ENCODE measurements around the gene ALDH1L1. TPM values are rescaled to one million over a fixed set of nuclear protein-coding genes. Genes with fewer than 3 reads are reported as not detected.

The ALDH1L1 gene
- total RNA-seq, 1 experiment from 2014 or later: 1.2 TPM

DNA sequence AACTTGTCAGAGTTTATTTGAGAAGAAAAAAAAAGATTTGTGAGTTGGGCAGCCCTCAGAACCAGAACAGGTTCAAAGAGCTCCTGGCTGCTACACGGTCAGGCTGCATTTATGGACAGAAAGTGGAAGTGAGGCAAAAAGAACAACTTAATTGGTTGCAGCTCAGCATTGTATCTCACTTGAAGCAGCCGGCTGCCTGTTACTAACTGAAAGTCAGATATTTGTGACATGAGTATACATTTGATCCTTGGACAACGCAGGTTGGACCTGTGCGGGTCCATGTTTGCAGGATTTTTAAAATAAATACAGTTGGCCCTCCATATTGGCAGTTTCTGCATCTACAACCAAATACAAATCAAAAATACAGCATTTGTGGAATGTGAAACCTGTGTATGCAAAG lies 7.5 kb upstream of the ALDH1L1 start (continued):
- TF ChIP-seq, protein P1, sequence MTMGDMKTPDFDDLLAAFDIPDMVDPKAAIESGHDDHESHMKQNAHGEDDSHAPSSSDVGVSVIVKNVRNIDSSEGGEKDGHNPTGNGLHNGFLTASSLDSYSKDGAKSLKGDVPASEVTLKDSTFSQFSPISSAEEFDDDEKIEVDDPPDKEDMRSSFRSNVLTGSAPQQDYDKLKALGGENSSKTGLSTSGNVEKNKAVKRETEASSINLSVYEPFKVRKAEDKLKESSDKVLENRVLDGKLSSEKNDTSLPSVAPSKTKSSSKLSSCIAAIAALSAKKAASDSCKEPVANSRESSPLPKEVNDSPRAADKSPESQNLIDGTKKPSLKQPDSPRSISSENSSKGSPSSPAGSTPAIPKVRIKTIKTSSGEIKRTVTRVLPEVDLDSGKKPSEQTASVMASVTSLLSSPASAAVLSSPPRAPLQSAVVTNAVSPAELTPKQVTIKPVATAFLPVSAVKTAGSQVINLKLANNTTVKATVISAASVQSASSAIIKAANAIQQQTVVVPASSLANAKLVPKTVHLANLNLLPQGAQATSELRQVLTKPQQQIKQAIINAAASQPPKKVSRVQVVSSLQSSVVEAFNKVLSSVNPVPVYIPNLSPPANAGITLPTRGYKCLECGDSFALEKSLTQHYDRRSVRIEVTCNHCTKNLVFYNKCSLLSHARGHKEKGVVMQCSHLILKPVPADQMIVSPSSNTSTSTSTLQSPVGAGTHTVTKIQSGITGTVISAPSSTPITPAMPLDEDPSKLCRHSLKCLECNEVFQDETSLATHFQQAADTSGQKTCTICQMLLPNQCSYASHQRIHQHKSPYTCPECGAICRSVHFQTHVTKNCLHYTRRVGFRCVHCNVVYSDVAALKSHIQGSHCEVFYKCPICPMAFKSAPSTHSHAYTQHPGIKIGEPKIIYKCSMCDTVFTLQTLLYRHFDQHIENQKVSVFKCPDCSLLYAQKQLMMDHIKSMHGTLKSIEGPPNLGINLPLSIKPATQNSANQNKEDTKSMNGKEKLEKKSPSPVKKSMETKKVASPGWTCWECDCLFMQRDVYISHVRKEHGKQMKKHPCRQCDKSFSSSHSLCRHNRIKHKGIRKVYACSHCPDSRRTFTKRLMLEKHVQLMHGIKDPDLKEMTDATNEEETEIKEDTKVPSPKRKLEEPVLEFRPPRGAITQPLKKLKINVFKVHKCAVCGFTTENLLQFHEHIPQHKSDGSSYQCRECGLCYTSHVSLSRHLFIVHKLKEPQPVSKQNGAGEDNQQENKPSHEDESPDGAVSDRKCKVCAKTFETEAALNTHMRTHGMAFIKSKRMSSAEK (CRISPR knock-in tag; IDR thresholded peaks at IDR 0.05; ENCODE audit: borderline replicate concordance): no peak
- TF ChIP-seq JUN (CRISPR knock-in tag; IDR thresholded peaks at IDR 0.05) (no peak), TP53 (CRISPR knock-in tag; IDR thresholded peaks at IDR 0.05) (no peak), NR2C2 (CRISPR knock-in tag; IDR thresholded peaks at IDR 0.05) (no peak)

DNA sequence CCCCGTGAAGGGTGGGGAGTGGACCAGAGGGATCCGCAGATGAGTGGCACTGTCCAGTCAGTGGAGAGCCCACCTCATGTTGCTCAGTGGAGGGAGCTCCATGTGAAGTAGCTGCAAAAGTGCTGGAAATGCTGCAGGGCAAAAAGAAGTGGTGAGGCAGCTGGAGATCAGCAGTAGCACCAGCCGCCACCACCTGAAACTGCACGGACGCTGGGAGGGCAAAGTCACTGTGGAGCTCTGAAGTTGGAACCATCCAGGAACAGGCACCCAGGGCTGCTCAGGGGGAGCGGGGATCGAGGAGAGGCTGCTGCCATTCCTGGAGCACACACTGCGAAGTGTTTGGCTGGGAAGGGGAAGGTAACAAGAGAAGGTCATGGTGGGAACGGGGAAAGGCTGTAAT lies 6.4 kb upstream of the ALDH1L1 start:
- ChIA-PET POLR2A (no interaction called here), CTCF (interaction anchor here (1.3 kb wide), 1 partner anchor 54 kb away, joined by 3 read pairs; no protein-coding TSS in a partner anchor)
- ATAC-seq: no peak
- TF ChIP-seq TEAD4 (CRISPR knock-in tag; IDR thresholded peaks at IDR 0.05): no peak
- TF ChIP-seq ZNF416 (CRISPR knock-in tag; IDR thresholded peaks at IDR 0.05): no peak
- no peak for TF ChIP-seq EMX1 (CRISPR knock-in tag; IDR thresholded peaks at IDR 0.05)
- TF ChIP-seq, protein P2, sequence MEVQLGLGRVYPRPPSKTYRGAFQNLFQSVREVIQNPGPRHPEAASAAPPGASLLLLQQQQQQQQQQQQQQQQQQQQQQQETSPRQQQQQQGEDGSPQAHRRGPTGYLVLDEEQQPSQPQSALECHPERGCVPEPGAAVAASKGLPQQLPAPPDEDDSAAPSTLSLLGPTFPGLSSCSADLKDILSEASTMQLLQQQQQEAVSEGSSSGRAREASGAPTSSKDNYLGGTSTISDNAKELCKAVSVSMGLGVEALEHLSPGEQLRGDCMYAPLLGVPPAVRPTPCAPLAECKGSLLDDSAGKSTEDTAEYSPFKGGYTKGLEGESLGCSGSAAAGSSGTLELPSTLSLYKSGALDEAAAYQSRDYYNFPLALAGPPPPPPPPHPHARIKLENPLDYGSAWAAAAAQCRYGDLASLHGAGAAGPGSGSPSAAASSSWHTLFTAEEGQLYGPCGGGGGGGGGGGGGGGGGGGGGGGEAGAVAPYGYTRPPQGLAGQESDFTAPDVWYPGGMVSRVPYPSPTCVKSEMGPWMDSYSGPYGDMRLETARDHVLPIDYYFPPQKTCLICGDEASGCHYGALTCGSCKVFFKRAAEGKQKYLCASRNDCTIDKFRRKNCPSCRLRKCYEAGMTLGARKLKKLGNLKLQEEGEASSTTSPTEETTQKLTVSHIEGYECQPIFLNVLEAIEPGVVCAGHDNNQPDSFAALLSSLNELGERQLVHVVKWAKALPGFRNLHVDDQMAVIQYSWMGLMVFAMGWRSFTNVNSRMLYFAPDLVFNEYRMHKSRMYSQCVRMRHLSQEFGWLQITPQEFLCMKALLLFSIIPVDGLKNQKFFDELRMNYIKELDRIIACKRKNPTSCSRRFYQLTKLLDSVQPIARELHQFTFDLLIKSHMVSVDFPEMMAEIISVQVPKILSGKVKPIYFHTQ (CRISPR knock-in tag; IDR thresholded peaks at IDR 0.05): no peak
- no peak for TF ChIP-seq SOX15 (CRISPR knock-in tag; IDR thresholded peaks at IDR 0.05)
- TF ChIP-seq, protein P3, sequence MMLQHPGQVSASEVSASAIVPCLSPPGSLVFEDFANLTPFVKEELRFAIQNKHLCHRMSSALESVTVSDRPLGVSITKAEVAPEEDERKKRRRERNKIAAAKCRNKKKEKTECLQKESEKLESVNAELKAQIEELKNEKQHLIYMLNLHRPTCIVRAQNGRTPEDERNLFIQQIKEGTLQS (CRISPR knock-in tag; conservative IDR thresholded peaks at IDR 0.05): no peak
- no peak for TF ChIP-seq GRHL2 (CRISPR knock-in tag; IDR thresholded peaks at IDR 0.05; ENCODE audit: insufficient replicate concordance, severe bottlenecking)
- Mint-ChIP-seq H3K9me3 (peaks cover 32% of the 10 kb centered on the region), H3K4me3 (no peak overlapping the region), H3K36me3 (peaks cover 6% of the 10 kb centered on the region; the same call in 1 of the 2 replicates), H3K27ac (no peak overlapping the region), H3K27me3 (ENCODE audit: low read depth) (peaks cover 28% of the 10 kb centered on the region), H3K4me1 (no peaks in the 10 kb centered on the region)
- DNase-seq (ENCODE audit: low spot score): no peak

DNA sequence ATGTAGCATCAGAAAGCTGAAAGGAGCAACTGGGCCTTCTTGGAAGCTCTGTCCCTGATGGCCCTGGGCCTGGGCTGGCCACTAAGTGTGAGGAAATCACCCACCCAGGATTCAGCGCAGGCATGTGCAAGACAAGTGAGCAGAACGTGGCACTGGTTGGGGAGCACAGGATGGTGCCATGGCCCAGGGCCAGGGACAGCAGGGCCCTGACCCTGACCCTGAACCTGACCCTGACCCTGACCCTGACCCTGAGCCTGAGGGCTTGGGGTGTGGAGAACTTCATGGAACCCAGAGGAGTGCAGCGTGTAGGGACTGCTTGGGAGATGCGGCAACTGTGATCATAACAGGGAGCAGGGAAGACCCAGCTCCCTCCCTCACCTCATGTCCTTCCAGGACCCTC lies 5.9 kb upstream of the ALDH1L1 start:
- Mint-ChIP-seq H3K36me3 (peaks cover 3% of the 10 kb centered on the region; the same call in 1 of the 2 replicates), H3K4me3 (no peak overlapping the region), H3K27ac (no peak overlapping the region), H3K27me3 (ENCODE audit: low read depth) (peaks cover 33% of the 10 kb centered on the region), H3K4me1 (peaks cover 4% of the 10 kb centered on the region), H3K9me3 (peaks cover 27% of the 10 kb centered on the region)
- ChIA-PET CTCF (no interaction called here), POLR2A (no interaction called here)
- no peak for DNase-seq (ENCODE audit: low spot score)
- no peak for ATAC-seq
- TF ChIP-seq MXD4 (CRISPR knock-in tag; IDR thresholded peaks at IDR 0.05; ENCODE audit: borderline replicate concordance) (no peak), MYBL2 (CRISPR knock-in tag; IDR thresholded peaks at IDR 0.05) (no peak), ZNF138 (CRISPR knock-in tag; conservative IDR thresholded peaks at IDR 0.05) (no peak), SMAD3 (CRISPR knock-in tag; IDR thresholded peaks at IDR 0.05; ENCODE audit: borderline replicate concordance) (no peak), ELF4 (CRISPR knock-in tag; IDR thresholded peaks at IDR 0.05; ENCODE audit: low read depth) (no peak), TEAD4 (CRISPR knock-in tag; IDR thresholded peaks at IDR 0.05) (no peak), ATF1 (CRISPR knock-in tag; IDR thresholded peaks at IDR 0.05) (no peak), PRRX2 (CRISPR knock-in tag; IDR thresholded peaks at IDR 0.05) (no peak), ZNF232 (CRISPR knock-in tag; IDR thresholded peaks at IDR 0.05) (no peak)
- TF ChIP-seq, protein P4, sequence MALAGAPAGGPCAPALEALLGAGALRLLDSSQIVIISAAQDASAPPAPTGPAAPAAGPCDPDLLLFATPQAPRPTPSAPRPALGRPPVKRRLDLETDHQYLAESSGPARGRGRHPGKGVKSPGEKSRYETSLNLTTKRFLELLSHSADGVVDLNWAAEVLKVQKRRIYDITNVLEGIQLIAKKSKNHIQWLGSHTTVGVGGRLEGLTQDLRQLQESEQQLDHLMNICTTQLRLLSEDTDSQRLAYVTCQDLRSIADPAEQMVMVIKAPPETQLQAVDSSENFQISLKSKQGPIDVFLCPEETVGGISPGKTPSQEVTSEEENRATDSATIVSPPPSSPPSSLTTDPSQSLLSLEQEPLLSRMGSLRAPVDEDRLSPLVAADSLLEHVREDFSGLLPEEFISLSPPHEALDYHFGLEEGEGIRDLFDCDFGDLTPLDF (CRISPR knock-in tag; IDR thresholded peaks at IDR 0.05): no peak
- TF ChIP-seq, protein P1 (CRISPR knock-in tag; IDR thresholded peaks at IDR 0.05; ENCODE audit: borderline replicate concordance): no peak
- TF ChIP-seq, protein P5, sequence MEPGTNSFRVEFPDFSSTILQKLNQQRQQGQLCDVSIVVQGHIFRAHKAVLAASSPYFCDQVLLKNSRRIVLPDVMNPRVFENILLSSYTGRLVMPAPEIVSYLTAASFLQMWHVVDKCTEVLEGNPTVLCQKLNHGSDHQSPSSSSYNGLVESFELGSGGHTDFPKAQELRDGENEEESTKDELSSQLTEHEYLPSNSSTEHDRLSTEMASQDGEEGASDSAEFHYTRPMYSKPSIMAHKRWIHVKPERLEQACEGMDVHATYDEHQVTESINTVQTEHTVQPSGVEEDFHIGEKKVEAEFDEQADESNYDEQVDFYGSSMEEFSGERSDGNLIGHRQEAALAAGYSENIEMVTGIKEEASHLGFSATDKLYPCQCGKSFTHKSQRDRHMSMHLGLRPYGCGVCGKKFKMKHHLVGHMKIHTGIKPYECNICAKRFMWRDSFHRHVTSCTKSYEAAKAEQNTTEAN (CRISPR knock-in tag; IDR thresholded peaks at IDR 0.05): no peak
